CD14-positive monocyte (primary cell): ENCODE measurements around the gene NBPF6. TPM values are rescaled to one million over a fixed set of nuclear protein-coding genes. Genes with fewer than 3 reads are reported as not detected.
"Not testable (repeated sequence)": the region's sequence is repeated elsewhere in the genome, so short reads cannot be mapped to it uniquely, and the experiment has no call there.

Experiments used
- DNase-seq, 3 donors: peaks; one replicate each; pipeline ENCODE4 v3.0.0-alpha.2; 2011 to 2022
- H2AFZ ChIP-seq: 2 replicates; pipeline ENCODE4 v1.6.0; 2012; ENCODE audit warnings: mild to moderate bottlenecking, low read depth, low read length, inconsistent platforms; ENCODE audit not compliant: insufficient read depth, poor library complexity, severe bottlenecking
- H3K27ac ChIP-seq, 2 donors: 1 replicate in 1 of 2; 2 replicates in 1 of 2; pipeline ENCODE4 v1.5.1; 2012 to 2013; ENCODE audit warnings: low read length in 2 of 2, control low read depth in 1 of 2, inconsistent platforms in 1 of 2, low read depth in 1 of 2, mild to moderate bottlenecking in 1 of 2
- H3K27me3 ChIP-seq, 2 donors: one replicate each; pipeline versions ENCODE4 v1.6.0 to v1.6.1; 2011 to 2013; ENCODE audit warnings: low read length in 2 of 2; ENCODE audit not compliant: control insufficient read depth in 2 of 2, insufficient read depth in 2 of 2
- H3K36me3 ChIP-seq, 2 donors: replicated peaks in 1 of 2; 1 replicate in 1 of 2; 2 replicates in 1 of 2; pipeline versions ENCODE4 v1.5.1 to v1.6.1; 2012 to 2013; ENCODE audit warnings: low read length in 2 of 2, control low read depth in 1 of 2, inconsistent platforms in 1 of 2, mild to moderate bottlenecking in 1 of 2; ENCODE audit not compliant: insufficient read depth in 2 of 2, control insufficient read depth in 1 of 2
- H3K4me1 ChIP-seq, 2 donors: 1 replicate in 1 of 2; 2 replicates in 1 of 2; pipeline versions ENCODE4 v1.5.1 to v1.6.1; 2012 to 2013; ENCODE audit warnings: low read length in 2 of 2, control low read depth in 1 of 2, inconsistent platforms in 1 of 2, mild to moderate bottlenecking in 1 of 2, moderate library complexity in 1 of 2; ENCODE audit not compliant: insufficient read depth in 2 of 2, control insufficient read depth in 1 of 2
- H3K4me2 ChIP-seq: replicated peaks from 2 replicates; pipeline ENCODE3; 2012; ENCODE audit warnings: low read length, moderate library complexity, mild to moderate bottlenecking; ENCODE audit not compliant: poor library complexity, severe bottlenecking; ENCODE audit errors: extremely low read depth
- H3K4me3 ChIP-seq, 3 experiments: fragments of 200-600 bp in 1 of 3; sonication (generic) in 1 of 3; replicated peaks in 1 of 3; 1 replicate in 2 of 3; 2 replicates in 1 of 3; pipeline ENCODE4 v1.5.1; 2011 to 2013; ENCODE audit warnings: low read length in 3 of 3, mild to moderate bottlenecking in 3 of 3, control low read depth in 2 of 3, low read depth in 2 of 3, inconsistent platforms in 1 of 3, moderate library complexity in 1 of 3
- H3K79me2 ChIP-seq: 2 replicates; pipeline ENCODE4 v1.6.0; 2012; ENCODE audit warnings: mild to moderate bottlenecking, control low read depth, inconsistent platforms, low read length, moderate library complexity; ENCODE audit not compliant: insufficient read depth
- H3K9ac ChIP-seq: 2 replicates; pipeline ENCODE4 v1.6.0; 2017; ENCODE audit warnings: low read length, mild to moderate bottlenecking; ENCODE audit not compliant: insufficient read depth, poor library complexity, severe bottlenecking
- H3K9me3 ChIP-seq, 2 donors: replicated peaks in 1 of 2; 1 replicate in 1 of 2; 2 replicates in 1 of 2; pipeline versions ENCODE4 v1.5.1 to v1.6.1; 2012 to 2013; ENCODE audit warnings: low read length in 2 of 2, control low read depth in 1 of 2; ENCODE audit not compliant: control insufficient read depth in 1 of 2, insufficient read depth in 1 of 2
- H4K20me1 ChIP-seq: 2 replicates; pipeline ENCODE4 v1.6.0; 2012; ENCODE audit warnings: mild to moderate bottlenecking, low read length, control low read depth, moderate library complexity; ENCODE audit not compliant: insufficient read depth
- H3K27ac Mint-ChIP-seq, 7 donors: one replicate each; pipeline ENCODE4 v1.8.0; 2020; ENCODE audit warnings: mild to moderate bottlenecking in 7 of 7, mixed read lengths in 7 of 7, moderate library complexity in 6 of 7, inconsistent platforms in 2 of 7
- H3K27me3 Mint-ChIP-seq, 3 donors: one replicate each; pipeline ENCODE4 v1.8.0; 2021 to 2022; ENCODE audit warnings: low read depth in 3 of 3, mild to moderate bottlenecking in 3 of 3, mixed read lengths in 3 of 3, moderate library complexity in 3 of 3, inconsistent platforms in 1 of 3
- H3K36me3 Mint-ChIP-seq, 2 donors: one replicate each; pipeline ENCODE4 v1.8.0; 2020; ENCODE audit warnings: mixed read lengths in 2 of 2, inconsistent platforms in 1 of 2, mild to moderate bottlenecking in 1 of 2
- H3K4me1 Mint-ChIP-seq: one replicate; pipeline ENCODE4 v1.8.0; 2020; ENCODE audit warnings: mild to moderate bottlenecking, mixed read lengths
- H3K4me3 Mint-ChIP-seq, 2 donors: one replicate each; pipeline ENCODE4 v1.8.0; 2020; ENCODE audit warnings: mild to moderate bottlenecking in 2 of 2, mixed read lengths in 2 of 2, moderate library complexity in 1 of 2
- H3K9me3 Mint-ChIP-seq, 7 donors: one replicate each; pipeline ENCODE4 v1.8.0; 2020 to 2022; ENCODE audit warnings: mixed read lengths in 7 of 7, mild to moderate bottlenecking in 6 of 7, moderate library complexity in 6 of 7, inconsistent platforms in 2 of 7
- WGBS: methylation state at CpG from one replicate; pipeline ENCODE4 v1.1.5; 2013; ENCODE audit warnings: missing lambda C conversion rate; ENCODE audit not compliant: insufficient coverage; 5-methylcytosine and 5-hydroxymethylcytosine counted together
- intact Hi-C, 2 donors: fragments of 100-400 bp; cut with micrococcal nuclease; formaldehyde crosslinking; loops; one replicate each; pipeline versions ENCODE4 v1.15.0 to v1.15.1; 2023
- polyA plus RNA-seq, 3 donors: library from polyadenylated mRNA; depleted of rRNA in 1 of 3; unstranded in 2 of 3; stranded (reverse) in 1 of 3; fragments of 300-500 nt in 2 of 3; fragments of >200 nt in 1 of 3; fragmentation: Illumina TruSeq in 2 of 3; gene quantifications; 1 replicate in 2 of 3; 2 replicates in 1 of 3; pipeline ENCODE4 v1.2.3, GENCODE V29; 2012 to 2021

NBPF6 gene
- polyA plus RNA-seq, 3 donors = not detected

- H3K27me3 ChIP-seq, H3K4me3 Mint-ChIP-seq, H3K4me1 ChIP-seq, H3K4me3 ChIP-seq, DNase-seq, intact Hi-C loops, H3K79me2 ChIP-seq, H3K36me3 Mint-ChIP-seq, H4K20me1 ChIP-seq, H2AFZ ChIP-seq, H3K9me3 ChIP-seq, H3K36me3 ChIP-seq, H3K9me3 Mint-ChIP-seq, H3K4me1 Mint-ChIP-seq, H3K9ac ChIP-seq, H3K27me3 Mint-ChIP-seq, H3K27ac Mint-ChIP-seq, H3K27ac ChIP-seq, H3K4me2 ChIP-seq: not testable (repeated sequence)
- WGBS = no CpG with 5 or more reads among the region's 1 CpG
Measured at GRCh38 chr1:108426877-108427276, 23.3 kb upstream of the NBPF6 start.

DNA sequence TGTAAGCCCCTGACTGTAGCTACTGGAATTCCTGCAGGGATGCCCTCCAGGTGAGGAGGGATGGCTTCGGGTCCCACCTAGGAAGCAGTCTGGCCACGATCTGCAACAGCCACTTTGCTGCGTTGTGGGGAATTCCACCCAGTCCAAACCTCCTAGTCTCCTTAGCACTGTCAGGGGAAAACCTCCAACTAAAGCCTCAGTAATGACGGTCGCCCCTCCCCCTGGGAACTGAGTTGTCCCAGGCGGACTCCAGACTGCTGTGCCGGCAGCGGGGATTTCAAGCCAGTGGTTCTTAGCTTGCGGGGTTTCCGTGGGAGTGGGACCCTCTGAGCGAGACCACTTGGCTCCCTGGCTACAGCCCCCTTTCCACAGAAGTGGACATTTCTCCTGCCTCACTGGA, 18.1 kb upstream of the NBPF6 start:
- H3K36me3 ChIP-seq, H3K9me3 Mint-ChIP-seq, H3K27me3 ChIP-seq, H3K27me3 Mint-ChIP-seq, H2AFZ ChIP-seq, H3K36me3 Mint-ChIP-seq, H3K4me3 Mint-ChIP-seq, H3K27ac Mint-ChIP-seq, H3K9me3 ChIP-seq, H3K9ac ChIP-seq, H3K4me1 Mint-ChIP-seq, H4K20me1 ChIP-seq, H3K4me1 ChIP-seq, DNase-seq, H3K79me2 ChIP-seq, H3K4me3 ChIP-seq, H3K4me2 ChIP-seq, intact Hi-C loops, H3K27ac ChIP-seq: not testable (repeated sequence)
- no CpG with 5 or more reads among the region's 11 CpGs for WGBS

DNA sequence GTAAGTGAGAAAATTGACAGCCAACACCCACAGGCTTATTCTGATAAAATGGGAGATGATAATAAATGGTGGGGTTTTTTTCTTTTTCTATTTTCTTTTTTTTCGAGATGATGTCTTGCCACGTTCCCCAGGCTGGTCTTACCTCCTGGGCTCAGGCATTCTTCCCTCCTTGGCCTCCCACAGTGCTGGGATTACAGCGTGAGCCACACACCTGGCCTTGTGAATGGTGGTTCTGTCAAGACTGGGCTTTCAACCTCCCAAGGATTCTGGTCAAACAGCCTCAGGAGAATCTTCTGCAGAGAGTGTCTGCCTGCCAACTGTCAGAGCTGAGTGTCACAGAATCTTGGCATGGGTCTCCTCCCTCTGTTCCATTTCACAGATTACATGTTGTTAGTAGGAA, 16.7 kb upstream of the NBPF6 start:
- DNase-seq, H3K79me2 ChIP-seq, H3K9ac ChIP-seq, H2AFZ ChIP-seq, H3K27ac ChIP-seq, H3K36me3 Mint-ChIP-seq, H3K36me3 ChIP-seq, H4K20me1 ChIP-seq, H3K27ac Mint-ChIP-seq, H3K4me3 Mint-ChIP-seq, H3K4me2 ChIP-seq, H3K27me3 Mint-ChIP-seq, H3K9me3 Mint-ChIP-seq, H3K4me3 ChIP-seq, H3K4me1 ChIP-seq, H3K9me3 ChIP-seq, H3K4me1 Mint-ChIP-seq, intact Hi-C loops, H3K27me3 ChIP-seq: not testable (repeated sequence)
- WGBS = no CpG with 5 or more reads among the region's 3 CpGs

- H3K4me1 Mint-ChIP-seq, H3K27me3 ChIP-seq, H3K27ac ChIP-seq, H3K27me3 Mint-ChIP-seq, H3K4me1 ChIP-seq, H3K4me3 ChIP-seq, H3K9me3 Mint-ChIP-seq, H3K36me3 ChIP-seq, H2AFZ ChIP-seq, H3K27ac Mint-ChIP-seq, H3K79me2 ChIP-seq, H3K36me3 Mint-ChIP-seq, H3K4me3 Mint-ChIP-seq, H3K9ac ChIP-seq, H3K9me3 ChIP-seq, intact Hi-C loops, DNase-seq, H3K4me2 ChIP-seq, H4K20me1 ChIP-seq: not testable (repeated sequence)
Measured at GRCh38 chr1:108438536-108438935, 11.6 kb upstream of the NBPF6 start.

DNA sequence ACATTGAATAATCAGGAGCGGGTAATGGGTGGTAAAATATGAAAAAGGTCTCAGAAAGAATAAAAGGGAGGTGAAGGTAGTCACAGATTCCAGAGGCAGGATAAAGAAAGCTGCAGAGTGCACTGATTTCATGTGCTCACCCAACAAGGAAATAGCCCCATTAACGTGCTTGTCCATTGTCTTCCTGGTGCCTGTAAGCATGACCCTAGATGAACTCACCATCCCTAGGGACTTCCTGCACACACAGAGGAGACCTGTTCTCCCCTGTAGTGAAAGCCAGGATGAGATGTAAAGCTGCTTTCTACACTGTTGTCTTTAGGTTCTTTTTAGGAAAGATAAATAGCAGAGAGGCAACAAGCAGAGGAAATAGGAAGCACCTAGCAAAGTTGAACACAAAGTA, 4.4 kb downstream of the NBPF6 start:
- no CpG with 5 or more reads among the region's 2 CpGs for WGBS

More for the DNA sequence above, 4.4 kb downstream of the NBPF6 start:
- H3K4me1 ChIP-seq, DNase-seq, H2AFZ ChIP-seq, H4K20me1 ChIP-seq, H3K36me3 ChIP-seq, H3K9ac ChIP-seq, H3K27me3 Mint-ChIP-seq, H3K36me3 Mint-ChIP-seq, H3K27ac Mint-ChIP-seq, H3K27me3 ChIP-seq, H3K4me3 Mint-ChIP-seq, H3K9me3 ChIP-seq, H3K4me3 ChIP-seq, H3K79me2 ChIP-seq, H3K27ac ChIP-seq, H3K4me1 Mint-ChIP-seq, intact Hi-C loops, H3K4me2 ChIP-seq, H3K9me3 Mint-ChIP-seq: not testable (repeated sequence)
